ENCODE data around the gene BCOR. TPM values are rescaled to one million over a fixed set of nuclear protein-coding genes. Genes with fewer than 3 reads are reported as not detected.

The BCOR gene
- total and polyA plus RNA-seq, 2 of the 4 experiments (the other 2 are of a cell fraction), result 7.5 to 9.0 TPM

DNA sequence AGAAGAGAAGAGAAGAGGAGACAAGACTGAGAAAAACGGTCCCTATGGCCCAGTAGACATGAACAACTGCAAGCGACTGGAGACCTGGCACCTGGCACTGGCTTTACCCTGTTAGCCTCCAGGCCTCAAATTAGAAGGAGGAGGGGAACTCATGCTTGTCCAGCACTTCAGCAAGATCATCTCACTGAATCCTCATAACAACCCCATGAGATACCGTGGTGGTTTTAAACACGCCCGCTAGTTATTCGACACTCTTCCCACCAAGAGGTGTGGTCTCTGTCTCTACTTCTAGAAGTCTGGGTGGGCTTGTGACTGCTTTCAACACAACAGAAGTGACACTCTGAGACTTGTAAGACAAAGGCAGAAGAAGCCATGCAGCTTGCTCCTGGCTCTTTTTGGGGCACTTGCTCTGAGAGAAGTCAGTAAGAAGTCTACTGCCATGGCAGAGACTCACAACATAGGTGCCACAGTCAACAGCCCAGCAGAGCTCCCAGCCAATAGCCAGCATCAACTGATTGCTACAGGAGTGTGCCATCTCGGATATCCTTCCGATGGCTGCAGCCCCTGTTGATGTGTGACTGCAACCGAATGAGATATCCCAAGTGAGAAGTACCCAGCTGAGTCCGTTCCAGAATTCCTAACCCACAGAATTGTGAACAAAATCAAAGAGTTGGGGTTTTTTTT is 34.0 kb upstream of the BCOR start:
- Histone ChIP-seq H2BK15ac (ENCODE audit: low read depth, low read length) (no peak overlapping the region), H4K5ac (ENCODE audit: low read depth, low read length) (no peak overlapping the region), H3K27me3 (ENCODE audit: control insufficient read depth, insufficient read depth, low read length) (peaks cover 2% of the 10 kb centered on the region; the same call in 1 of the 2 replicates), H3K4me3 (ENCODE audit: insufficient read depth, low read depth, low read length) (no peak overlapping the region), H3K4ac (ENCODE audit: low read depth, low read length) (no peak overlapping the region; the same call in 1 of the 2 replicates), H4K20me1 (ENCODE audit: insufficient read depth, low read length) (no peaks in the 10 kb centered on the region), H3K9ac (ENCODE audit: low read depth, low read length) (no peak overlapping the region), H3K9me3 (ENCODE audit: control insufficient read depth, insufficient read depth, low read length) (no peaks in the 10 kb centered on the region), H3K27ac (ENCODE audit: insufficient read depth, low read length) (no peak overlapping the region), H3K18ac (ENCODE audit: low read depth, low read length) (no peak overlapping the region), H3K36me3 (ENCODE audit: control insufficient read depth, insufficient read depth, low read length) (no peaks in the 10 kb centered on the region), H3K23ac (ENCODE audit: low read depth, low read length) (no peak overlapping the region), H2BK20ac (ENCODE audit: low read depth, low read length) (no peak overlapping the region), H2AK9ac (replicated peaks; ENCODE audit: low read depth, low read length, poor library complexity) (no peak overlapping the region), H3K4me1 (ENCODE audit: control insufficient read depth, insufficient read depth, low read length) (peaks cover 8% of the 10 kb centered on the region), H3K79me1 (ENCODE audit: low read depth in 1 of 2, low read length in 2 of 2) (no peaks in the 10 kb centered on the region), H2AK5ac (ENCODE audit: low read depth, low read length) (no peak overlapping the region), H3K14ac (replicated peaks; ENCODE audit: low read depth, low read length) (no peak overlapping the region), H4K91ac (ENCODE audit: insufficient read depth, low read depth, low read length) (no peak overlapping the region), H3K4me2 (ENCODE audit: low read depth, low read length) (no peak overlapping the region), H3K56ac (ENCODE audit: extremely low read depth, insufficient read depth, low read length) (no peak overlapping the region), H2BK120ac (ENCODE audit: low read depth, low read length) (no peak overlapping the region), H2AFZ (replicated peaks; ENCODE audit: low read length, poor library complexity) (no peak overlapping the region), H4K8ac (ENCODE audit: low read depth in 2 of 2, low read length in 2 of 2) (no peak overlapping the region), H2BK5ac (ENCODE audit: low read depth, low read length, poor library complexity, severe bottlenecking) (no peak overlapping the region), H3K9me1 (ENCODE audit: insufficient read depth, low read length) (peaks cover 3% of the 10 kb centered on the region; the same call in 1 of the 2 replicates)
- ATAC-seq (ENCODE audit: low read depth) (no peak), DNase-seq (no peak)
- no peak for TF ChIP-seq MXI1 (IDR thresholded peaks at IDR 0.05; ENCODE audit: borderline replicate concordance, low read depth, low read length)
- TF ChIP-seq BHLHE40 (IDR thresholded peaks at IDR 0.05; ENCODE audit: low read depth, low read length), result no peak
- no peak for TF ChIP-seq CEBPB (IDR thresholded peaks at IDR 0.05; ENCODE audit: low read depth, low read length)
- TF ChIP-seq, protein P1, sequence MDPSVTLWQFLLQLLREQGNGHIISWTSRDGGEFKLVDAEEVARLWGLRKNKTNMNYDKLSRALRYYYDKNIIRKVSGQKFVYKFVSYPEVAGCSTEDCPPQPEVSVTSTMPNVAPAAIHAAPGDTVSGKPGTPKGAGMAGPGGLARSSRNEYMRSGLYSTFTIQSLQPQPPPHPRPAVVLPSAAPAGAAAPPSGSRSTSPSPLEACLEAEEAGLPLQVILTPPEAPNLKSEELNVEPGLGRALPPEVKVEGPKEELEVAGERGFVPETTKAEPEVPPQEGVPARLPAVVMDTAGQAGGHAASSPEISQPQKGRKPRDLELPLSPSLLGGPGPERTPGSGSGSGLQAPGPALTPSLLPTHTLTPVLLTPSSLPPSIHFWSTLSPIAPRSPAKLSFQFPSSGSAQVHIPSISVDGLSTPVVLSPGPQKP (IDR thresholded peaks at IDR 0.05; ENCODE audit: borderline replicate concordance, low read depth, low read length), result no peak
- no peak for TF ChIP-seq CHD1 (IDR thresholded peaks at IDR 0.05; ENCODE audit: low read depth, low read length)
- ChIA-PET CTCF (no interaction called here), POLR2A (ENCODE audit: unreplicated experiment) (no interaction called here)
- WGBS, 2 experiments (ENCODE audit: extremely low coverage in 2 of 2, insufficient read length in 1 of 2), result no CpG with 5 or more reads among the region's 10 CpGs
- BruUV-seq (replicated peaks), result no TSS peak
- dilution Hi-C loops (cut with HindIII; ENCODE audit: low sequenced_read_pairs, unreplicated experiment), result no loop called here
- intact Hi-C loops (cut with micrococcal nuclease), result no loop called here
- in situ Hi-C loops (cut with MboI; ENCODE audit: low sequenced_read_pairs), result no loop called here
